ENCODE data around the gene UNC93A. TPM values are rescaled to one million over a fixed set of nuclear protein-coding genes. Genes with fewer than 3 reads are reported as not detected.

Gene UNC93A
- total RNA-seq, 4 donors from 2014 or later, result not detected

DNA sequence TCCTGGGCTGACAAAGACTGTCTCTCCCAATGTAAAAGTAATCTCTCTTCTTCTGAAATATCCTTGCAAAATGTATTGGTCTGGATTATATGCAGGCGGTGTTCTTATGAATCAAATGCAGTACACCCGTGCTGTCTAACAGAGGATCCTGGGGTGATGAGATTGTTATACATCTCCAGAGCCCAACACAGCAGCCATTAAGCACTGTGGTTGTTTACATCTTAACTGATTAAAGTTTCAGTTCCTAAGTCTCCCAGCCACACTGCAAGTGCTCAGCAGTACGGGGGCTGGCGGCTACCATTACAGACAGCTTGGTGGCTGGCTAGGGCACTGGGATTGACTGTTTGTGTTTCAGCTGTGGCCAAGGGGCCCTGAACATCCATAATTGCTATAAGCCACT is 7.0 kb downstream of the UNC93A start:
- WGBS, result 77% methylated on average over 4 of the region's 4 CpGs
- Histone ChIP-seq H3K27ac (replicated peaks in 1 of 4) (no peak overlapping the region), H3K4me1 (no peaks in the 10 kb centered on the region), H3K9me3 (no peaks in the 10 kb centered on the region), H3K27me3 (no peaks in the 10 kb centered on the region), H3K36me3 (no peaks in the 10 kb centered on the region), H3K4me3 (no peak overlapping the region)
- intact Hi-C loops (cut with DNase I), result no loop called here
- no peak for TF ChIP-seq EP300 (IDR thresholded peaks at IDR 0.05)
- TF ChIP-seq POLR2A (IDR thresholded peaks at IDR 0.05; ENCODE audit: low read depth), result no peak
- TF ChIP-seq POLR2AphosphoS5 (IDR thresholded peaks at IDR 0.05), result no peak
- TF ChIP-seq, protein P1, sequence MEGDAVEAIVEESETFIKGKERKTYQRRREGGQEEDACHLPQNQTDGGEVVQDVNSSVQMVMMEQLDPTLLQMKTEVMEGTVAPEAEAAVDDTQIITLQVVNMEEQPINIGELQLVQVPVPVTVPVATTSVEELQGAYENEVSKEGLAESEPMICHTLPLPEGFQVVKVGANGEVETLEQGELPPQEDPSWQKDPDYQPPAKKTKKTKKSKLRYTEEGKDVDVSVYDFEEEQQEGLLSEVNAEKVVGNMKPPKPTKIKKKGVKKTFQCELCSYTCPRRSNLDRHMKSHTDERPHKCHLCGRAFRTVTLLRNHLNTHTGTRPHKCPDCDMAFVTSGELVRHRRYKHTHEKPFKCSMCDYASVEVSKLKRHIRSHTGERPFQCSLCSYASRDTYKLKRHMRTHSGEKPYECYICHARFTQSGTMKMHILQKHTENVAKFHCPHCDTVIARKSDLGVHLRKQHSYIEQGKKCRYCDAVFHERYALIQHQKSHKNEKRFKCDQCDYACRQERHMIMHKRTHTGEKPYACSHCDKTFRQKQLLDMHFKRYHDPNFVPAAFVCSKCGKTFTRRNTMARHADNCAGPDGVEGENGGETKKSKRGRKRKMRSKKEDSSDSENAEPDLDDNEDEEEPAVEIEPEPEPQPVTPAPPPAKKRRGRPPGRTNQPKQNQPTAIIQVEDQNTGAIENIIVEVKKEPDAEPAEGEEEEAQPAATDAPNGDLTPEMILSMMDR (IDR thresholded peaks at IDR 0.05), result no peak
- DNase-seq (ENCODE audit: extremely low spot score), result no peak

DNA sequence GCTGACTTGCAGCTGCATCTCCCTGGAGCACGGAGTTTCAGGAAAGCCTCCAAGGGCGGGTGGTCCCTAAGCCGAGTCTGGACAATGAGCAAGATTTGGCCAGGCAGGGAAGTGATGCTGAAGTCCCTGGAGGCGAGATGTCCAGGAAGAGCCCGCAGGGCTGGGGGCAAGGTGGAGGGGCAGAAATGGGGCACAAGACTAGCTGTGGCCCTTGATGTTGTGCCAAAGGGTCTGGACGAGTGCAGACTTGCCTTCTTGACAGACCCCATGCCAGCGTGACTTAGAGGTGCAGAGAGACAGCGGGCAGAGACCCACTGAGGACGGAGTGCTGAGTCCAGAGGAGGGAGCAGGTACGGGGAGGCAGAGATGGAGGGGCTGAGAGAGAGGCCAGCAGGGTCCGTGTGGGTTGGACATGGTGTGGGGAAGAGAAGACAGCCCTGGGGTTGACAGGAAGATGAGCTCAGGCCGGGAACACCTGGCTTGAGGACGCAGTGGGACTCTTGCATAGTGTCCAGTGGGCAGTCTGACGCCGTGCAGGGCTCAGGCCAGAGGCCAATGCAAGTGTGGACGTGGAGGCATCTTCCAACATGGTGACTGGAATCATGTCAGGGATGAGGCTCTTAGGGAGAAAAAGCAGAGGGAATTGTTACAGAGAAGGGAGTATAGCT is 8.7 kb downstream of the UNC93A start:
- 85% methylated on average over 16 of the region's 16 CpGs for WGBS
- no peaks in the 10 kb centered on the region for H3K9me3 ChIP-seq
- intact Hi-C loops (cut with DNase I), result no loop called here
- no peak for TF ChIP-seq EP300 (IDR thresholded peaks at IDR 0.05)
- no peak for TF ChIP-seq POLR2AphosphoS5 (IDR thresholded peaks at IDR 0.05)
- TF ChIP-seq, protein P1 (IDR thresholded peaks at IDR 0.05), result no peak
- TF ChIP-seq POLR2A (IDR thresholded peaks at IDR 0.05; ENCODE audit: low read depth), result no peak
- no peaks in the 10 kb centered on the region for H3K36me3 ChIP-seq
- H3K4me1 ChIP-seq, result no peaks in the 10 kb centered on the region
- no peaks in the 10 kb centered on the region for H3K27me3 ChIP-seq
- no peak for DNase-seq (ENCODE audit: extremely low spot score)
- no peak overlapping the region for H3K27ac ChIP-seq (replicated peaks in 1 of 4)
- H3K4me3 ChIP-seq, result no peak overlapping the region

DNA sequence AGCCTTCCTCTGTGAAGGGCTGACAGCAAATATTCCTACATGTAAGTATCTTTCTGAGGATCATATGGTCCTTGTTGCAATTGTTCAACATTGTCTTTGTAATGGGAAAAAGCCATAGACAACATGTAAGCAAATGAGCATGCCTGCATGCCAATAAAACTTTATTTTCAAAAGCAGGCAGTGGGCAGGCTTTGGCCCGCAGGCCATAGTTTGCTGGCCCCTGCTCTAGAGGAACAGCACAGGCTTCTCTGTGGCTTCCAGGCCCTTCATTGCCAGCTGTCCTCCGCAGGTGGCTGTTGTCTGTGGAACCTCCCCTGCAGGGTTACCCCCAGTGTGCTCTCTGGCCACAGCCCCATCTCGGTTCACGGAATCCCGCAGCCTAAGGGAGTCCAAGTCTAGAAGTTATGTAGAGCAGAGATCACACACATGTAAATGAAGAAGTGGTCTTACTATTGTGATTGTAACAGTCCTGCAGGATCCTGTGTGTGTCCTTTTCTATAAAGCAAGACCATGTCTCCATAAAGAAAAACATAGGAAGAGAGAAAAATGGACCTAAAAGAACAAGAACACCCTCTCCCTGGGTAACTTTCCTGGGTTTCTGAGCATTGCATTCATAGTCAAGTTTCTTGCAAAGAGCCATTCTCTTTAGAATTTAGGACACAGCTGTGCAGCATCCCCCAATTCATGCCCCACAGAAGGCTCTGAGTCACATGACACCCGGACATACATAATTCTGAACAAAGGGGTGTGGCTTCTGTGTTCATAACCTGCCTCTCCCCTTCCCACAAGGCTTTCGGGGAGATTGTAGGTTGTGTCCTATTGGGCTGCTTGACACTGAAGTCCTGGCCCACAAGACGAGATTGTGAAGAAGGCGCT is 10.0 kb downstream of the UNC93A start:
- DNase-seq (ENCODE audit: extremely low spot score), result no peak
- Histone ChIP-seq H3K27me3 (no peaks in the 10 kb centered on the region), H3K4me1 (no peaks in the 10 kb centered on the region), H3K36me3 (no peaks in the 10 kb centered on the region), H3K9me3 (no peaks in the 10 kb centered on the region), H3K27ac (replicated peaks in 1 of 4) (no peak overlapping the region), H3K4me3 (no peak overlapping the region)
- 83% methylated on average over 9 of the region's 9 CpGs for WGBS
- TF ChIP-seq POLR2A (IDR thresholded peaks at IDR 0.05; ENCODE audit: low read depth), result no peak
- TF ChIP-seq, protein P1 (IDR thresholded peaks at IDR 0.05), result no peak
- no peak for TF ChIP-seq EP300 (IDR thresholded peaks at IDR 0.05)
- no peak for TF ChIP-seq POLR2AphosphoS5 (IDR thresholded peaks at IDR 0.05)
- intact Hi-C loops (cut with DNase I), result no loop called here

DNA sequence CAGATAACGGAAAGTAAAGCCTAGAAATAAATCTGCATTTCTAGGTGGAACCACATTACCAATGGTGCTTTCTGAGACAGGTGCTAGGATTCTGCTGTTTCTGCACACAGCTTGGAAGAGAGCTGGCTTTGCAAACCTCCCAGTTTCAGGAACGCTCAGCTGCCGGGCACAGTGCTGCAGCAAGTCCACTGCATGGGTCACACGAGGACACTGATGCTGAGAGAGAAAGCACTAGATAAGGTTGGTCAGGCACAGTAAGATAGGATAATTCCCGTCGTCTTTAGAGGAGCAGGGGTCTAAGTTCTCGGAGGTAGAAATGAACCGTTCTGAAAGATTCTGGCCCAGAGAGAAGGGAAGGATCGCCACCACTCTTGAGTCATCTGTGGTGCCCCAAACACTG is 11.0 kb downstream of the UNC93A start:
- Histone ChIP-seq H3K9me3 (no peaks in the 10 kb centered on the region), H3K4me1 (no peaks in the 10 kb centered on the region), H3K27me3 (no peaks in the 10 kb centered on the region), H3K4me3 (no peak overlapping the region), H3K27ac (replicated peaks in 1 of 4) (no peak overlapping the region), H3K36me3 (no peaks in the 10 kb centered on the region)
- DNase-seq (ENCODE audit: extremely low spot score), result no peak
- 78% methylated on average over 9 of the region's 9 CpGs for WGBS
- intact Hi-C loops (cut with DNase I), result no loop called here
- TF ChIP-seq POLR2AphosphoS5 (IDR thresholded peaks at IDR 0.05) (no peak), EP300 (IDR thresholded peaks at IDR 0.05) (no peak), POLR2A (IDR thresholded peaks at IDR 0.05; ENCODE audit: low read depth) (no peak)
- TF ChIP-seq, protein P1 (IDR thresholded peaks at IDR 0.05), result no peak
